Caco-2 (cell line): Measurements from ENCODE around the gene BEND7. TPM values are rescaled to one million over a fixed set of nuclear protein-coding genes. Genes with fewer than 3 reads are reported as not detected.

Experiments
- BruUV-seq: library from RNA; stranded (reverse); fragments of 400-500 nt; replicated peaks from 2 replicates; lab custom pipeline; 2021; lab: Mats Ljungman, UMichigan
- CTCF ChIA-PET: fragments of 300-600 bp; sonication (Branson Sonifier 250); formaldehyde crosslinking; loops from one replicate; lab custom pipeline; 2022; ENCODE audit warnings: antibody characterized with exemption; lab: Charles Lee
- POLR2A ChIA-PET: fragments of 300-600 bp; sonication (Branson Sonifier 250); formaldehyde crosslinking; loops from one replicate; lab custom pipeline; 2022; ENCODE audit warnings: antibody characterized with exemption; lab: Charles Lee
- DNase-seq, 2 experiments: peaks; one replicate each; pipeline versions ENCODE4 v3.0.0 to v3.0.0-alpha.2; 2020 to 2022
- H3K27me3 ChIP-seq: replicated peaks from 2 replicates; pipeline ENCODE4 v1.6.0; 2011; ENCODE audit warnings: low read length; ENCODE audit not compliant: control insufficient read depth, insufficient read depth
- H3K36me3 ChIP-seq: 2 replicates; pipeline ENCODE4 v1.5.1; 2011; ENCODE audit warnings: low read length; ENCODE audit not compliant: control insufficient read depth, insufficient read depth
- H3K4me1 ChIP-seq: fragments of 250-450 bp; sonication (Bioruptor Pico); 2 replicates; pipeline ENCODE4 v1.5.1; 2020; ENCODE audit warnings: mild to moderate bottlenecking
- H3K4me3 ChIP-seq: 2 replicates; pipeline ENCODE4 v1.5.1; 2011; ENCODE audit warnings: low read depth, mild to moderate bottlenecking, control low read depth, low read length
- H3K9me3 ChIP-seq: fragments of 250-450 bp; sonication (Bioruptor Pico); 2 replicates; pipeline ENCODE4 v1.5.1; 2020; ENCODE audit warnings: mild to moderate bottlenecking, moderate library complexity
- H3K27ac Mint-ChIP-seq: one replicate; pipeline ENCODE4 v1.8.0; 2022; ENCODE audit warnings: mixed read lengths; ENCODE audit not compliant: unreplicated experiment
- H3K27me3 Mint-ChIP-seq: one replicate; pipeline ENCODE4 v1.8.0; 2022; ENCODE audit warnings: mixed read lengths; ENCODE audit not compliant: insufficient read depth, unreplicated experiment
- H3K36me3 Mint-ChIP-seq: one replicate; pipeline ENCODE4 v1.8.0; 2022; ENCODE audit warnings: mild to moderate bottlenecking, mixed read lengths; ENCODE audit not compliant: insufficient read depth, unreplicated experiment
- H3K4me1 Mint-ChIP-seq: one replicate; pipeline ENCODE4 v1.8.0; 2022; ENCODE audit warnings: low read depth, mixed read lengths; ENCODE audit not compliant: unreplicated experiment
- H3K4me3 Mint-ChIP-seq: one replicate; pipeline ENCODE4 v1.8.0; 2022; ENCODE audit warnings: mild to moderate bottlenecking, moderate library complexity, mixed read lengths; ENCODE audit not compliant: unreplicated experiment
- H3K9me3 Mint-ChIP-seq: one replicate; pipeline ENCODE4 v1.8.0; 2022; ENCODE audit warnings: mixed read lengths; ENCODE audit not compliant: unreplicated experiment
- CTCF ChIP-seq, 2 experiments: fragments of 200-600 bp in 1 of 2; IDR thresholded peaks; 1 replicate in 1 of 2; 2 replicates in 1 of 2; pipeline versions ENCODE4 v1.5.1 to v1.8.0; 2011 to 2022; ENCODE audit warnings: antibody characterized with exemption in 1 of 2, control low read depth in 1 of 2, inconsistent platforms in 1 of 2, low read depth in 1 of 2, low read length in 1 of 2, mild to moderate bottlenecking in 1 of 2, moderate library complexity in 1 of 2; ENCODE audit not compliant: insufficient read depth in 1 of 2, severe bottlenecking in 1 of 2, unreplicated experiment in 1 of 2
- intact Hi-C: fragments of 100-400 bp; cut with micrococcal nuclease; formaldehyde crosslinking; loops from one replicate; pipeline ENCODE4 v1.10.0; 2022; ENCODE audit not compliant: unreplicated experiment
- total RNA-seq: library from RNA; stranded (reverse); gene quantifications from 2 replicates; pipeline ENCODE4 v1.2.3, GENCODE V29; 2022

The BEND7 gene
- total RNA-seq, 1 experiment from 2014 or later = 27.8 TPM

- no peaks in the 10 kb centered on the region for H3K4me1 Mint-ChIP-seq
- POLR2A ChIA-PET = no interaction called here
- no peaks in the 10 kb centered on the region for H3K36me3 ChIP-seq
- H3K9me3 ChIP-seq = no peaks in the 10 kb centered on the region
- no peak overlapping the region for H3K4me3 ChIP-seq
- no peaks in the 10 kb centered on the region for H3K27me3 ChIP-seq
- no peaks in the 10 kb centered on the region for H3K4me1 ChIP-seq
- no peak for TF ChIP-seq CTCF (IDR thresholded peaks at IDR 0.05; ENCODE audit: insufficient read depth in 1 of 2, low read depth in 1 of 2, low read length in 1 of 2, severe bottlenecking in 1 of 2, unreplicated experiment in 1 of 2)
- BruUV-seq = no TSS peak
- H3K4me3 Mint-ChIP-seq = no peak overlapping the region
- no peaks in the 10 kb centered on the region for H3K36me3 Mint-ChIP-seq
- no peak for DNase-seq
- intact Hi-C loops = no loop called here
- no peaks in the 10 kb centered on the region for H3K9me3 Mint-ChIP-seq
- CTCF ChIA-PET = no interaction called here
- H3K27me3 Mint-ChIP-seq = no peaks in the 10 kb centered on the region
- H3K27ac Mint-ChIP-seq = no peak overlapping the region
Measured at GRCh38 chr10:13489035-13489599, 39.7 kb downstream of the BEND7 start.

- H3K36me3 Mint-ChIP-seq = no peaks in the 10 kb centered on the region
- no TSS peak for BruUV-seq
- ChIA-PET CTCF (no interaction called here), POLR2A (no interaction called here)
- Histone ChIP-seq H3K4me1 (no peaks in the 10 kb centered on the region), H3K9me3 (no peaks in the 10 kb centered on the region), H3K36me3 (no peaks in the 10 kb centered on the region), H3K4me3 (no peak overlapping the region), H3K27me3 (no peaks in the 10 kb centered on the region)
- H3K4me3 Mint-ChIP-seq = no peak overlapping the region
- no peaks in the 10 kb centered on the region for H3K4me1 Mint-ChIP-seq
- H3K9me3 Mint-ChIP-seq = no peaks in the 10 kb centered on the region
- no peak overlapping the region for H3K27ac Mint-ChIP-seq
- TF ChIP-seq CTCF (IDR thresholded peaks at IDR 0.05; ENCODE audit: insufficient read depth in 1 of 2, low read depth in 1 of 2, low read length in 1 of 2, severe bottlenecking in 1 of 2, unreplicated experiment in 1 of 2) = peak; percentile 46 to 64
- no peak for DNase-seq
- H3K27me3 Mint-ChIP-seq = no peaks in the 10 kb centered on the region
- intact Hi-C loops = no loop called here
Measured at GRCh38 chr10:13485623-13486022, 43.2 kb downstream of the BEND7 start.

- H3K27me3 Mint-ChIP-seq = no peaks in the 10 kb centered on the region
- no peaks in the 10 kb centered on the region for H3K9me3 Mint-ChIP-seq
- H3K36me3 ChIP-seq = no peaks in the 10 kb centered on the region
- H3K9me3 ChIP-seq = no peaks in the 10 kb centered on the region
- no peak overlapping the region for H3K4me3 Mint-ChIP-seq
- BruUV-seq = no TSS peak
- H3K27me3 ChIP-seq = no peaks in the 10 kb centered on the region
- TF ChIP-seq CTCF (IDR thresholded peaks at IDR 0.05; ENCODE audit: insufficient read depth in 1 of 2, low read depth in 1 of 2, low read length in 1 of 2, severe bottlenecking in 1 of 2, unreplicated experiment in 1 of 2) = no peak
- H3K27ac Mint-ChIP-seq = no peak overlapping the region
- intact Hi-C loops = no loop called here
- no peaks in the 10 kb centered on the region for H3K36me3 Mint-ChIP-seq
- no peaks in the 10 kb centered on the region for H3K4me1 ChIP-seq
- no peak overlapping the region for H3K4me3 ChIP-seq
- H3K4me1 Mint-ChIP-seq = no peaks in the 10 kb centered on the region
- POLR2A ChIA-PET = no interaction called here
- no peak for DNase-seq
- CTCF ChIA-PET = no interaction called here
Measured at GRCh38 chr10:13483951-13484350, 44.9 kb downstream of the BEND7 start.
